Neutrophil (primary cell): Measurements from ENCODE around the gene LDB2.

Experiments used
- H3K27ac ChIP-seq: fragments of 200-600 bp; sonication (generic); 2 replicates; pipeline ENCODE4 v1.5.1; 2016; ENCODE audit warnings: mild to moderate bottlenecking, moderate library complexity
- H3K27me3 ChIP-seq: fragments of 200-600 bp; sonication (generic); 2 replicates; pipeline ENCODE4 v1.6.0; 2016; ENCODE audit warnings: mild to moderate bottlenecking
- H3K36me3 ChIP-seq: fragments of 200-600 bp; sonication (generic); 2 replicates; pipeline ENCODE4 v1.5.1; 2017
- H3K4me1 ChIP-seq, 2 experiments: fragments of 200-600 bp in 1 of 2; sonication (generic) in 1 of 2; 1 replicate in 1 of 2; 2 replicates in 1 of 2; pipeline versions ENCODE4 v1.5.1 to v1.6.1; 2013 to 2016; ENCODE audit warnings: low read depth in 1 of 2, low read length in 1 of 2, mild to moderate bottlenecking in 1 of 2, moderate library complexity in 1 of 2; ENCODE audit not compliant: control insufficient read depth in 1 of 2, insufficient read depth in 1 of 2
- H3K4me3 ChIP-seq, 2 experiments: fragments of 200-600 bp in 1 of 2; sonication (generic) in 1 of 2; 1 replicate in 1 of 2; 2 replicates in 1 of 2; pipeline ENCODE4 v1.5.1; 2013 to 2016; ENCODE audit warnings: low read depth in 1 of 2, low read length in 1 of 2, mild to moderate bottlenecking in 1 of 2, moderate library complexity in 1 of 2
- H3K9me3 ChIP-seq: fragments of 200-600 bp; sonication (generic); 2 replicates; pipeline ENCODE4 v1.5.1; 2016
- CTCF ChIP-seq: fragments of 200-600 bp; sonication (generic); IDR thresholded peaks from 2 replicates; pipeline ENCODE4 v1.5.1; 2016; ENCODE audit warnings: antibody characterized with exemption

The LDB2 gene

GRCh38 chr4:16670727-16671126 lies 227.7 kb downstream of the LDB2 start:
- peaks cover 14% of the 10 kb centered on the region for H3K27me3 ChIP-seq
- no peaks in the 10 kb centered on the region for H3K9me3 ChIP-seq
- H3K4me3 ChIP-seq, result no peak overlapping the region
- H3K4me1 ChIP-seq, result peaks cover 12% of the 10 kb centered on the region in 2 experiments
- no peaks in the 10 kb centered on the region for H3K36me3 ChIP-seq
- TF ChIP-seq CTCF, result no peak
- no peak overlapping the region for H3K27ac ChIP-seq

- H3K27ac ChIP-seq, result no peak overlapping the region
- H3K4me3 ChIP-seq, result no peak overlapping the region
- H3K36me3 ChIP-seq, result no peaks in the 10 kb centered on the region
- no peaks in the 10 kb centered on the region for H3K9me3 ChIP-seq
- peaks cover 14% of the 10 kb centered on the region for H3K27me3 ChIP-seq
- TF ChIP-seq CTCF, result no peak
- H3K4me1 ChIP-seq, result peaks cover 12% of the 10 kb centered on the region in 2 experiments
Measured at GRCh38 chr4:16669036-16669435, 229.4 kb downstream of the LDB2 start.

- Histone ChIP-seq H3K9me3 (no peaks in the 10 kb centered on the region), H3K4me3 (no peak overlapping the region), H3K27me3 (peaks cover 14% of the 10 kb centered on the region), H3K4me1 (peaks cover 12 to 16% of the 10 kb centered on the region in 2 experiments), H3K27ac (no peak overlapping the region), H3K36me3 (no peaks in the 10 kb centered on the region)
- no peak for TF ChIP-seq CTCF
Measured at GRCh38 chr4:16668488-16668887, 230.0 kb downstream of the LDB2 start.

GRCh38 chr4:16667464-16667863 lies 231.0 kb downstream of the LDB2 start:
- Histone ChIP-seq H3K4me3 (no peak overlapping the region), H3K9me3 (no peaks in the 10 kb centered on the region), H3K4me1 (peaks cover 14 to 22% of the 10 kb centered on the region in 2 experiments), H3K27ac (no peak overlapping the region), H3K36me3 (no peaks in the 10 kb centered on the region), H3K27me3 (peaks cover 14% of the 10 kb centered on the region)
- no peak for TF ChIP-seq CTCF

- Histone ChIP-seq H3K27me3 (peaks cover 7% of the 10 kb centered on the region), H3K4me1 (peaks cover 29 to 36% of the 10 kb centered on the region in 2 experiments), H3K27ac (no peak overlapping the region), H3K4me3 (no peak overlapping the region), H3K36me3 (no peaks in the 10 kb centered on the region), H3K9me3 (no peaks in the 10 kb centered on the region)
- no peak for TF ChIP-seq CTCF
Measured at GRCh38 chr4:16665942-16666551, 232.4 kb downstream of the LDB2 start.

GRCh38 chr4:16663732-16664131 lies 234.7 kb downstream of the LDB2 start:
- Histone ChIP-seq H3K9me3 (no peaks in the 10 kb centered on the region), H3K4me3 (no peak overlapping the region), H3K36me3 (no peaks in the 10 kb centered on the region), H3K27me3 (no peaks in the 10 kb centered on the region), H3K27ac (no peak overlapping the region), H3K4me1 (peaks cover 37 to 45% of the 10 kb centered on the region in 2 experiments)
- TF ChIP-seq CTCF, result no peak
